Measurements from ENCODE around the gene NLRC3.

Gene NLRC3

DNA sequence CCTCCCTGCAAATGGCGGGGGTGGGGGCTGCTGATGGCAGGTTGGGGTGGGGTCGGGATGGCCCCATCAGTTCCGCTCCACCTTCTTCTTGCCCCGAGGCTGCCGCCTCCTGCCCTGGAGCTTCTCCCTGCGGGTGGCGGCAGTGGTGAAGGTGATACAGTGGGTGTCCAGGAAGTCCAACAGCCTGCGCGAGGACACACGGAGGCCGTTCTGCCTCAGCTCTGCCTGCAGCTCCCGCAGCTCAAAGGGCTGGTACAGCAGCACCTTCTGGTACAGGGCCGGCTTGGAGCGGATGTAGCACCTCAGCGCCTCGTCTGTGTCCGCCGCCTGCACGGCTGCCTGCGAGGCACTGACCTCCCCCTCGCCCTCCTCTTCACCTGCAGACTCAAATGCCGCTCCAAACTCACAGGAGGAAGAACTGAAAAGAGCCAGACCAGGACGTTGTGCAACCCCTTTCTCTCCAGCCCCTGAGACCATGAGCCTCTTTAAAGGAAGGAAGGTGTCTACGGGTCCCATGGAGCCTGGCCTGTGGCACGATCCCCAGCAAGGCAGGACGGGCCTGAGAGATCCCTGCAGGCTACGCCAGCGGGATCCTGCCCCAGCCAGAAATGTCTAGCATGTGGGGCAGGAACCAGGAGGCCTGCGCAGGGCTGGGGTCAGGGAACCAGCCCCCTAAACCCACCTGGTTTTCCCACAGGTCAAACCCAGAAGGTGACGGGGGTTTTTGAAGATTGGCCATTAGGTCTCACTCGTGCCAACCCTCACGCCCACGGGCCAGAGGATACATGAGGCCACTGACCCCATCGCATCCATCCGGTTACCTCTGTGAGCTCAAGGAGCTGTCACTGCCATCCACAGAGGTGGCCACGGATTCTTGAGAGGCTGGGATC is 5.3 kb upstream of the NLRC3 start:
- TF ChIP-seq ESRRG (CRISPR knock-in tag; IDR thresholded peaks at IDR 0.05): no peak
- no peak for TF ChIP-seq TCF4 (CRISPR knock-in tag; IDR thresholded peaks at IDR 0.05; ENCODE audit: borderline replicate concordance)
- TF ChIP-seq, protein P1, sequence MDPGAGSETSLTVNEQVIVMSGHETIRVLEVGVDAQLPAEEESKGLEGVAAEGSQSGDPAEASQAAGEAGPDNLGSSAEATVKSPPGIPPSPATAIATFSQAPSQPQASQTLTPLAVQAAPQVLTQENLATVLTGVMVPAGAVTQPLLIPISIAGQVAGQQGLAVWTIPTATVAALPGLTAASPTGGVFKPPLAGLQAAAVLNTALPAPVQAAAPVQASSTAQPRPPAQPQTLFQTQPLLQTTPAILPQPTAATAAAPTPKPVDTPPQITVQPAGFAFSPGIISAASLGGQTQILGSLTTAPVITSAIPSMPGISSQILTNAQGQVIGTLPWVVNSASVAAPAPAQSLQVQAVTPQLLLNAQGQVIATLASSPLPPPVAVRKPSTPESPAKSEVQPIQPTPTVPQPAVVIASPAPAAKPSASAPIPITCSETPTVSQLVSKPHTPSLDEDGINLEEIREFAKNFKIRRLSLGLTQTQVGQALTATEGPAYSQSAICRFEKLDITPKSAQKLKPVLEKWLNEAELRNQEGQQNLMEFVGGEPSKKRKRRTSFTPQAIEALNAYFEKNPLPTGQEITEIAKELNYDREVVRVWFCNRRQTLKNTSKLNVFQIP (CRISPR knock-in tag; IDR thresholded peaks at IDR 0.05; ENCODE audit: borderline replicate concordance, low read depth): no peak
- no peak for TF ChIP-seq ZNF70 (CRISPR knock-in tag; IDR thresholded peaks at IDR 0.05)
- TF ChIP-seq CSDC2 (CRISPR knock-in tag; IDR thresholded peaks at IDR 0.05): no peak
- no peak for TF ChIP-seq ARNTL (CRISPR knock-in tag; IDR thresholded peaks at IDR 0.05; ENCODE audit: borderline replicate concordance, low read depth)
- ATAC-seq: no peak

DNA sequence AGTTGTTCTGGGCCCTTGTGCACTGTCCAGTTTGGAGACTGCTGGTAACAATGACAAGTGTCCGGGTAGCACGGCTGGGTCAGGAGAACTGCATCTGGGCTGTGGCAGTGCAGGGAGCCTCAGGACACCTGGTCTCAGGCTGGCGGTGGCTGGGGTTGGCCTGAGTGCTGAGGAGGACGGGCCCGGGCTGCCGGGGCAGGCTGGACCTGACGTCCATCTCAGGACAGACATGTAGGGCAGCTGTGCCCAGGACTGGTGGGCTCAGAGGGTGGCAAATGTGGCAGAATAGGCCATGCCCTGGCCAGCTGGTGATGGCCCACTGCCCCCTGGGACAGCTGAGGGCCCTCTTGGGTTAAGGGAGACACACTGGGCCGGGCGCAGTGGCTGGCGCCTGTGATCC is 4.2 kb upstream of the NLRC3 start:
- ATAC-seq: no peak
- TF ChIP-seq, protein P2, sequence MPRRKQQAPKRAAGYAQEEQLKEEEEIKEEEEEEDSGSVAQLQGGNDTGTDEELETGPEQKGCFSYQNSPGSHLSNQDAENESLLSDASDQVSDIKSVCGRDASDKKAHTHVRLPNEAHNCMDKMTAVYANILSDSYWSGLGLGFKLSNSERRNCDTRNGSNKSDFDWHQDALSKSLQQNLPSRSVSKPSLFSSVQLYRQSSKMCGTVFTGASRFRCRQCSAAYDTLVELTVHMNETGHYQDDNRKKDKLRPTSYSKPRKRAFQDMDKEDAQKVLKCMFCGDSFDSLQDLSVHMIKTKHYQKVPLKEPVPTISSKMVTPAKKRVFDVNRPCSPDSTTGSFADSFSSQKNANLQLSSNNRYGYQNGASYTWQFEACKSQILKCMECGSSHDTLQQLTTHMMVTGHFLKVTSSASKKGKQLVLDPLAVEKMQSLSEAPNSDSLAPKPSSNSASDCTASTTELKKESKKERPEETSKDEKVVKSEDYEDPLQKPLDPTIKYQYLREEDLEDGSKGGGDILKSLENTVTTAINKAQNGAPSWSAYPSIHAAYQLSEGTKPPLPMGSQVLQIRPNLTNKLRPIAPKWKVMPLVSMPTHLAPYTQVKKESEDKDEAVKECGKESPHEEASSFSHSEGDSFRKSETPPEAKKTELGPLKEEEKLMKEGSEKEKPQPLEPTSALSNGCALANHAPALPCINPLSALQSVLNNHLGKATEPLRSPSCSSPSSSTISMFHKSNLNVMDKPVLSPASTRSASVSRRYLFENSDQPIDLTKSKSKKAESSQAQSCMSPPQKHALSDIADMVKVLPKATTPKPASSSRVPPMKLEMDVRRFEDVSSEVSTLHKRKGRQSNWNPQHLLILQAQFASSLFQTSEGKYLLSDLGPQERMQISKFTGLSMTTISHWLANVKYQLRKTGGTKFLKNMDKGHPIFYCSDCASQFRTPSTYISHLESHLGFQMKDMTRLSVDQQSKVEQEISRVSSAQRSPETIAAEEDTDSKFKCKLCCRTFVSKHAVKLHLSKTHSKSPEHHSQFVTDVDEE (CRISPR knock-in tag; IDR thresholded peaks at IDR 0.05): no peak
- no peak for TF ChIP-seq BACH2 (CRISPR knock-in tag; IDR thresholded peaks at IDR 0.05; ENCODE audit: borderline replicate concordance)
- no peak for TF ChIP-seq ZFP30 (CRISPR knock-in tag; IDR thresholded peaks at IDR 0.05)
- TF ChIP-seq ESRRG (CRISPR knock-in tag; IDR thresholded peaks at IDR 0.05): no peak
- TF ChIP-seq ZFP3 (CRISPR knock-in tag; IDR thresholded peaks at IDR 0.05): no peak
- TF ChIP-seq CSDC2 (CRISPR knock-in tag; IDR thresholded peaks at IDR 0.05): no peak
- TF ChIP-seq OSR1 (CRISPR knock-in tag; IDR thresholded peaks at IDR 0.05): no peak
- TF ChIP-seq, protein P3, sequence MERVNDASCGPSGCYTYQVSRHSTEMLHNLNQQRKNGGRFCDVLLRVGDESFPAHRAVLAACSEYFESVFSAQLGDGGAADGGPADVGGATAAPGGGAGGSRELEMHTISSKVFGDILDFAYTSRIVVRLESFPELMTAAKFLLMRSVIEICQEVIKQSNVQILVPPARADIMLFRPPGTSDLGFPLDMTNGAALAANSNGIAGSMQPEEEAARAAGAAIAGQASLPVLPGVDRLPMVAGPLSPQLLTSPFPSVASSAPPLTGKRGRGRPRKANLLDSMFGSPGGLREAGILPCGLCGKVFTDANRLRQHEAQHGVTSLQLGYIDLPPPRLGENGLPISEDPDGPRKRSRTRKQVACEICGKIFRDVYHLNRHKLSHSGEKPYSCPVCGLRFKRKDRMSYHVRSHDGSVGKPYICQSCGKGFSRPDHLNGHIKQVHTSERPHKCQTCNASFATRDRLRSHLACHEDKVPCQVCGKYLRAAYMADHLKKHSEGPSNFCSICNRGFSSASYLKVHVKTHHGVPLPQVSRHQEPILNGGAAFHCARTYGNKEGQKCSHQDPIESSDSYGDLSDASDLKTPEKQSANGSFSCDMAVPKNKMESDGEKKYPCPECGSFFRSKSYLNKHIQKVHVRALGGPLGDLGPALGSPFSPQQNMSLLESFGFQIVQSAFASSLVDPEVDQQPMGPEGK (CRISPR knock-in tag; IDR thresholded peaks at IDR 0.05; ENCODE audit: borderline replicate concordance): no peak
- TF ChIP-seq ZNF8 (CRISPR knock-in tag; IDR thresholded peaks at IDR 0.05): no peak
- TF ChIP-seq RARB (CRISPR knock-in tag; IDR thresholded peaks at IDR 0.05): no peak
- TF ChIP-seq ZNF70 (CRISPR knock-in tag; IDR thresholded peaks at IDR 0.05): no peak
- no peak for TF ChIP-seq ZC3H10 (CRISPR knock-in tag; IDR thresholded peaks at IDR 0.05)

DNA sequence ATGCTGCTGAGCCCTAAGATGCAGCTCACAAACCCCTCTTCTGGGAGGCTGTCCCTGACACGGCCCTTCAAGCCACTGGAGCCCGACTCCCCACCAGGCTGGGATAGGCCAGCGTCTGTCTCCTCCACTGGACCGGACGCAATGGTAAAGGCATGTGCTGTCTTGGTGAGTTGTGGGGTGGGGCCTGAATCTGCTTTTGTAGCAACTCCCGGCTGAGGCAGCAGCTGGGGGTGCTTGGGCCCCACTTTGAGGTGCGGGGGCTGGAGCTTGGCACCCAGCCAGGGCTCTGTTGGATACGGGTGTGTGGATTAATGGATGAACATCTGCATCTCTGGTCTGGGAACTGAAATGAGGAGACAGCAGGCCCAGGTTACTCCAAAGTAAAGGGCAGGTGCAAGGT is 3.5 kb upstream of the NLRC3 start:
- TF ChIP-seq CSDC2 (CRISPR knock-in tag; IDR thresholded peaks at IDR 0.05) (no peak), ZC3H10 (CRISPR knock-in tag; IDR thresholded peaks at IDR 0.05) (no peak), SNAI2 (CRISPR knock-in tag; IDR thresholded peaks at IDR 0.05) (no peak), TCF4 (CRISPR knock-in tag; IDR thresholded peaks at IDR 0.05; ENCODE audit: borderline replicate concordance) (no peak), ARNTL (CRISPR knock-in tag; IDR thresholded peaks at IDR 0.05; ENCODE audit: borderline replicate concordance, low read depth) (no peak), ZNF8 (CRISPR knock-in tag; IDR thresholded peaks at IDR 0.05) (no peak), ZFP3 (CRISPR knock-in tag; IDR thresholded peaks at IDR 0.05) (no peak), TOX (CRISPR knock-in tag; IDR thresholded peaks at IDR 0.05; ENCODE audit: borderline replicate concordance) (no peak), ISL1 (CRISPR knock-in tag; IDR thresholded peaks at IDR 0.05) (no peak), ZFP30 (CRISPR knock-in tag; IDR thresholded peaks at IDR 0.05) (no peak)
- TF ChIP-seq, protein P3 (CRISPR knock-in tag; IDR thresholded peaks at IDR 0.05; ENCODE audit: borderline replicate concordance): no peak
- TF ChIP-seq, protein P2 (CRISPR knock-in tag; IDR thresholded peaks at IDR 0.05): no peak
- TF ChIP-seq, protein P1 (CRISPR knock-in tag; IDR thresholded peaks at IDR 0.05; ENCODE audit: borderline replicate concordance, low read depth): no peak
- no peak for ATAC-seq
